Islet precursor cell (in vitro differentiated cells): ENCODE data around the gene GYPE.
"Not testable (repeated sequence)": the region's sequence is repeated elsewhere in the genome, so short reads cannot be mapped to it uniquely, and the experiment has no call there.

Experiments used
- DNase-seq: peaks from one replicate; pipeline ENCODE4 v3.0.0-alpha.2; 2018

Gene GYPE

DNA sequence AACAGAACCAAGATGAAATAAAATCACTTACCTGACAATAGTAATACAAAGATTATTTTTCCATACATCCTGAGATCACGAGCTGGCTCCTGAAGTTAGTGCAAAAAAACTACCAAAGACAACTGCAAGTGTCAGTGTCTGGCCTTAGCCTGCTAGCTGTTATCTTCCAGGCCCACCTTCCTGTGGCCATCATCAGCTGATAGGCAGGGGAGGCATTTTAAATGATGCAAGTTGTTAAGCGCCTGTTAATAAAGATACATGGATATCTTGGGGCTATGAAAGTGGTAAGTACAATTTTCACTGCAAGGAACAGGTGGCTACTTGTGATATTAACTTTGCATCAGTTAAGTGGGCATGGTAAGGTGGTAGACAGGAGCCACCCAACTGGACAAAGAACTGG is at the start of gene GYPE:
Gene GYPE, minus strand, starts transcription at position 120 of the 400 bp plus-strand sequence. Its CDS starts 52 bp downstream, at position 68.
- DNase-seq: not testable (repeated sequence)

DNA sequence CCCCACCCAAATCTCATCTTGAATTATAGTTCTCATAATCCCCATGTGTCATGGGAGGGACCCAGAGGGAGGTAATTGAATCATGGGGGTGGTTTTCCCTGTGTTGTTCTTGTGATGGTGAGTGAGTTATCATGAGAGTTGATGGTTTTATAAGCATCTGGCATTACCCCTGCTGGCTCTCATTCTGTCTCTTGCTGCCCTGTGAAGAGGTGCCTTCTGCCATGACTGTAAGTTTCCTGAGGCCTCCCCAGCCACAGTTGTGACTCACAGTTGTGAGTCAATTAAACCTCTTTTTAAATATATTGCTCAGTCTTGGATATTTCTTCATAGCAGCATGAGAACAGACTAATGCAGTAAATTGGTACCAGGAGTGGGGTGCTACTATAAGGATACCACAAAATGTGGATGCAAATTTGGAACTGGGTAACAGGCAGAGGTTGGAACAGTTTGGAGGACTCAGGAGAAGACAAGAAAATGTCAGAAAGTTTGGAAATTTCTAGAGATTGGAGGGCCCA is 46.2 kb upstream of the GYPE start:
- DNase-seq: not testable (repeated sequence)

DNA sequence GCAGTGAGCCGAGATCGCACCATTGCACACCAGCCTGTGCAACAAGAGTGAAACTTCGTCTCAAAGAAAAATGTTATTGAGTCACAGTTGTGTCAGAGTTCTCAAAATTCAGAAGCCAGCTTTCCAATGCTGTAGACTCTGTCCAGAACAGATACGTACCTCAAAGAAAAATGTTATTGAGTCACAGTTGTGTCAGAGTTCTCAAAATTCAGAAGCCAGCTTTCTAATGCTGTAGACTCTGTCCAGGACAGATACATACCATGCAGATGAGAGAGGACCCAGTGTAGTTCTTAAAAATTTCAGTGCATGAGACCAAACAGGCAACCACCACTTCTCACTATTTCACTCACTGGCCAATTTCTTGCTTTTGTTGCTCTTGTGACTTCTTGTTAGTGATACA is 45.6 kb upstream of the GYPE start:
- not testable (repeated sequence) for DNase-seq

DNA sequence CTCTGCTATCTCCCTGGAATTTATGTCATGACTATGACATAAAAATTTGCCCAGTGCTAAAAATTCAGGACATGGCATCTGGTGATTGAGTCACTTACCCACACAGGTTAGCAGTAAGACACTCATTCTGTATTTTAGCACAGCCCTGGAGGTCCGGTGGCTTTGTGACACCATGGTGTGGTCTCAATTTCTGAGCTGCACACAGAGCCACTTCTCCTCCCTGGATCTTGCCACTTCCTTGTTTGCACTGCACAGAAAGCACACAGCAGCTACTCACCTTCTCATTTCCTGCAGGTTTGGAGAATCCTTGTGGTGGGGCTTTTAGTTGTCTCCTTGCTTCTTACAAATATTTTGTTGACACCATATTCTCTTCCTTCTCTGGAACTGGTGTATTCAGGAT is 44.8 kb upstream of the GYPE start:
- not testable (repeated sequence) for DNase-seq

DNA sequence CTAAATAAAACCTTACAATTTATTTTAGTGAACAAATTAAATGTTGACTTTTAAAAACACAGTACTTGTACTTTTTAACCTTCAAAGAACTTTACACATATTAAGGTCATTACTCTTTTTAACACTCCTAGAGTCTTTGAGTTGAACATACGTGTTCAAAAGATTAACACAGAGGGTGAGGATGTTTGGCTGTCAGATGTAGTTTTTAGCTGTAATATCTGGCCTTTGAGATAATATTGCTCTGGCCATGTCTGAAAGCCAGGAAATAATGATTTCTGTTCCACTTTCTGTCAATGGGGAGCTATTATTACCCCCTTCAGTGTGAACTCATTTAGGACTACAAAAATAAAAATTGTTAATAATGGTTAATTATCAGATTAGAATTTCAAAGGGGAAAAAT is 42.1 kb upstream of the GYPE start:
- not testable (repeated sequence) for DNase-seq

DNA sequence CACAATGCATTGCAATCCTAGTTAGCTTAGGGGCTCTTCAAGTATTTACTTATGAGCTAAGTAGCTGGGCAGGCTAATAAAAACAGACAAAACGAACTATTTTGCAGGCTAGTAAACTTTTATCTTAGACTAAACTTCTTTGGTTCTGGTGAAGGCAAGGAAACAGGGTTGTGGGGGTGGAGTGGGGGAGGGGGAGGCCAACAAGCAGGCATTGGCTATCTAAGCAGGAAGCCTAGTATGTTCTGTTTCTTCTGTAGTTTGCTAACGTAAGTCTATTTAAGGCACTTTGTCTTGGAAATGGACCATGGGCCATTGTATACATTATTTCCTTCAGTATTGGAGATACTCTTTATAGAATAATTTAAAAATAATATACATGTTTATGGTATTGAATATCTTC is 35.3 kb upstream of the GYPE start:
- not testable (repeated sequence) for DNase-seq

DNA sequence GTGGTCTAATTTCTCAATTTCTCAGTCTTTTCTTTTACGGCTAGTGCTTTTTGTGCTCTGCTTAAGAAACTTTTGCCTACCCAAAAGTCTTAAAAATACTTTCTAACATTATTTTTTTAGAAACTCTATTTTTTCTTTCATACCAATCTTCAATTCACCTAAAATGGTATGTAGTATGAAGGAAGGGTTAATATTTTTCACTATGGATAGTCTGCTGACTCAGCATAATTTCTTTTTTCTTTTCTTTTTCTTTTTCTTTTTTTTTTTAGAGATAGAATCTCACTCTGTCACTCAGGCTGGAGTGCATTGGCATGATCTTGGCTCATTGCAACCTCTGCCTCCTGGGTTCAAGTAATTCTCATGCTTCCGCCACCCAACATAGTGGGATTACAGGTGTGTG is 34.2 kb upstream of the GYPE start:
- no peak for DNase-seq

DNA sequence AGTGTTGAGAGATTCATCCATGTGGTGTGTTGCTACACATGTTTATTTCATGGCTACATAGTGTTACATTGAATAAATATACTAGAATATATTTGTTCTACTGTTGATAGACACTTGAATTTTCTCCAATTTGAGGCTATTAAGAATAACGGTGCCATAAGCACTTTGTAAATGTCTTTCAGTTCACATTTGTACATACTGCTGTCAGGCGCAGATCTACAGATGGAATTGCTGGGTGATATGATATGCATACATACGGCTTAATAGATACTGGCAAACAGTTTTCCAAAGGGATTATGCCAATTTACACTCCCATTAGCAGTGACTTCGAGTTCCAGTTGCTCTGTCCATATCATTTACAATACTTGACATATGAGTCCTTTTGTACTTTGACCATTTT is 33.5 kb upstream of the GYPE start:
- DNase-seq: not testable (repeated sequence)

DNA sequence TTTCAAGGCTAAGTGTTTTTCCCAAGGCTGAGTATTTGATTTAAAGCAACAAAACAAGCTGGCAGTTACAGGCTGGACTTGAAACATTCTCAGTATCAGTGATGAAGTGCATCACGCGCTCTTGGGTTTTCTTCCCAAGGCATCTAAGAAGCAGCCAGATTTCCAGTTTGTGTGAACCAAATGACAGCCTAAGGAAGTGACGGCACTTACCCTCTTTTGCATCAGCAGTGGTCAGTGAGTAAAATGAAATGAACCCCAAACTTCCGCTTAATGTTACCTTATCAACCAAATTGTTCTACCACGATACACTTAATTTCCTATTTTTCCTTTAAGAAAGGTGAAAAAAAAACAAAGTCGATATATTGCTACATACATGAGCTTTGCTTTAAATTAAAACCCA is 15.8 kb upstream of the GYPE start:
- DNase-seq: no peak

DNA sequence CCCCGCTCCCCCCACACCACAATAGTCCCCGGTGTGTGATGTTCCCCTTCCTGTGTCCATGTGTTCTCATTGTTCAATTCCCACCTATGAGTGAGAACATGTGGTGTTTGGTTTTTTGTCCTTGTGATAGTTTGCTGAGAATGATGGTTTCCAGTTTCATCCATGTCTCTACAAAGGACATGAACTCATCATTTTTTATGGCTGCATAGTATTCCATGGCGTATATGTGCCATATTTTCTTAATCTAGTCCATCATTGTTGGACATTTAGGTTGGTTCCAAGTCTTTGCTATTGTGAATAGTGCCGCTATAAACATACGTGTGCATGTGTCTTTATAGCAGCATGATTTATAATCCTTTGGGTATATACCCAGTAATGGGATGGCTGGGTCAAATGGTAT is 11.1 kb upstream of the GYPE start:
- DNase-seq: not testable (repeated sequence)

DNA sequence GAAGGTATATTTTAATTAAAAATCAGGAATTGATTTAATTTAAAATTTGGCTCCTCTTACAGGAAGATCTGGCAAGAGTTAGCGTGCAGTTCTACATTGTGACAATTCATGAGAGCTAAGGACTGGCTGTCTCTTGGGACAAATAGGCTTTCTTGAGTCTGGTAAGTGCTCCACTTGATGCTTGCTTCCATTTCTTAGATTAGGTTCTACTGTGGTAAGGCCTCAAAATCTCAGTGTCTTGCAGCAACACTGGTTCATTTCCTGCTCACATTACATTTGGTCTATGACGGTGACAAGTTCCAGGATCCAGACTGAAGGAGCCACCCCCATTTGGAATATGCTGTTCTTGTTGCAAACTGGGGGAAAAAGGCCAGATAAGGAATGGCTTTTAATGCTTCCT is 7.1 kb upstream of the GYPE start:
- not testable (repeated sequence) for DNase-seq

DNA sequence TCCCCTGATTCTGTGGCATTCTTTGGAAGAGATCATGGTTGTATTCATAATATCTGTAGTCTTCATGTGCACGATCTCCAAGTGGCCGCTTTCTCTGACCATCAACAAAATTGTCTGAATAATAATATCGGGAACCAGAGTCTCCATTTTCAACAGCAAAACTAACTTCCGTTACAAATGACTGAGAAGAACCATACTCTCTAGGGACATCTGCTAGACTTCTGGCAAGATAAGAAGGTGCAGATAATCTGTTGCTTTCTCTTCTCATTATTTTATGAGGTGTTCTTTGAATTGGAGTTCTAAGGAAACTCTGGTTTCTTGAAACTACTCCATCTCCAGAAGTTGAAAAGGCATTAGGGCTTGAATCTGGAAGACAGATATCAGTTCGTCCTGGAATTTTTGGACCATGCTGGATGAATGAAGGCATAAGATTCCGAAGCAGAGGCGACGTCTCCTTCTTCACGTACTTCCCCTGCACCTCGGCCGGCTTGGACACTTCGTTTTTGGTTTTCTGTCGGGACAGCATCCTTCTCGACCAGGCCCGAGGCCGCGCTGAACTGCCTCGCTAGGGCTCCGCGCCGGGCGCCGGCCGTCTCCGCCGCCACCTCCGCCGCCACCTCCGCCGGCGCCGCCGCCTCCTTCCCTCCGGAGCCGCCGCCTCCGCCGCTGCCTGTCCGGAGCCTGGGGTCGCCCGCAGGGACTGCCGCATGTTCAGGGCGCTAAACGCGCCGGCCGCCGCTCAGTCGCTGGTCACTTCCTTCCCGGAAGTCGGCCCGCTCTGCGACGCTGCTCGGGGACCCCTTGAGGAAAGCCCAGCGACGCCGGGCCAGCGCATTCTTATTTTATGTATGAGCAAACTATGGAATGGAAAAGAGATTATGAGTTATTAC is 6.4 kb upstream of the GYPE start:
- DNase-seq: not testable (repeated sequence)

DNA sequence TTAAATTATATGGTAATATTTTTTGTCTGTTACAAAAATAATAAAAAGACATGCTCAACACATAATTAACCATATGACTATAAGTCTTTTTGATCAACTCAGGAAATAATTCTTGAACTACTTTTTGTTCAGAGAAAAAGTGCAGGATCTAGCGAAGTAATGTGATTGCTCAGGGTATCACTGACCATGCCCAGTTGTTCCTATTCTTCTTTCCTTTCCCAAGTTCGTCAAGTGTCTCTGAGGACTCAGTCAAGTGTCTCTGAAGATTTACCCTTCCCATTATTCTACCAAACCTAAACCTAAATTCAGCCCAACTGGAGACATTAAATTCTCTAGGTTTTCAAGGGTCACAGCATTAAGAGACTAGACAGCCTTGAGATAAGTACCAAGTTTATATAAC is 5.5 kb upstream of the GYPE start:
- not testable (repeated sequence) for DNase-seq

DNA sequence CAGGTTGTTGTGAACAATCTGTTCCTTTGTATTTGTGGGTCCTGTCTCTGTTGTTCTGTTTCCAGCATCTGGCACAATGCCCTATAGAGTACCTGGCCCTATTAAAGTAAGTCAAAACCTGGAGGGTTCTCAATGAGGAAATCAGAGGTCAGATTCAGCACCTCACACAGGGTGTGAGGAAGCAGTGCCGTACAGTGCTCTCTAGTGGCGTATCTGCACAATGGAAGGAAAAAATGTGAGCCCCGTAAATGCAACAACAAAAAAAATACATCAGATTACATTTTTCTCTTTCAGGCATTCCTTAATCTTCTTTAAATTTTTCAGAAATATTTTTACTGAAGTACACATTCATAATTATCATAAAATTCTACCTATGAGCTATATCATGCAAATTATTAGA is 2.5 kb upstream of the GYPE start:
- not testable (repeated sequence) for DNase-seq

DNA sequence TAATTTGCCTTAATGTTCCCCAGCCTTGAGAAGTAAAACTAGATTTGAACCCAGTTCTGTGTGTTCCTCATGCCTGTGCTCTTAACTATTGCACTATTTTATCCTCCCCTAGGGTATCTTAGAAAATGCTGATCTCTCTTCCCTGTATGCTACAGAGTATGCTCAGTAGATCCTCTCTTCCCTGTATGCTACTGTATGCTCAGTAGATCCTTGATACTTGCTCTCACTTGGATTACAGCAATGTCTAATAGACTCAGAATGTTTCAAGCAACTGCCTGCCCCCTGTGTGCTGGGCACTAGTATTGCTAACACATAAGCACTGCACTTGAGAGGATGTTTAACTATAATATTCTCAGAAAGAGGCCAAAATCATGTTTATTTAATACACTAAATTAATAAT is 928 bp downstream of the GYPE start:
- not testable (repeated sequence) for DNase-seq

DNA sequence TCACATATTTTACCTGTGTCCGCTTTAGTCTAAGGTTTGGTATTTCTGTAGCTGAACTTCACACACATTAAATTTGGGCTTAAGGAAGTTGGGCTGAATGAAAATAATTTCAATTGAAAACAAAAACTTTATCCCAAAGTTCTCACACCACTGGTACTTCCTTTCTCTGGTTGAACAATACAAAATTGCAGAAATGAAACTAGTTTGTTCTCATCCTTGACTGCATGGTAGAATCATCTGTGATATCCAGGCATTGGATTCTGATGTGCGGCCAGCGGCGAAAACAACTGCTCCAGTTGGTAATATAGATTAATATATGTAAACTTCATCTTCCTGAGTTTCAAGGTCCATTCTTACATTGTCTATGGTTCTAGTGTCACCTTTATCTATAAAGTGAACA is 15.0 kb downstream of the GYPE start:
- DNase-seq: not testable (repeated sequence)

DNA sequence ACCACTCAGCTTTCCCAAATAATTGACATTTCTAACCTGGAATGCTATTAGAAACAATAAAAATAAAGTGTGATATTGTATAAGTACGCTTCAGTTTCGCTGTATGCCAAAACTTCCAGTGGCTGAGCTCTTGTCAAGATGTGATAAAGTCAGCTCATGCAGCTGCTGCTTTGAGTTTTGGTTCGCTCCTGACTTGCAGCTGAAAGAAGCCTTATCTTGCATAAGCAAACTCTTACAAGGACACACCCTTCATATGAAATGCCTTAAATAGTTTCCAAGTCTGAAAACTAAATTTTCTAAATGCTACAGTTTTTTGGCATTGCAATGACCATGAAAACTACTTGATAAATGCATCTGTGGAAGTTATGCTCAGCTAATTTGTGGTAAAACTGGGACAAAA is 17.2 kb downstream of the GYPE start:
- not testable (repeated sequence) for DNase-seq

DNA sequence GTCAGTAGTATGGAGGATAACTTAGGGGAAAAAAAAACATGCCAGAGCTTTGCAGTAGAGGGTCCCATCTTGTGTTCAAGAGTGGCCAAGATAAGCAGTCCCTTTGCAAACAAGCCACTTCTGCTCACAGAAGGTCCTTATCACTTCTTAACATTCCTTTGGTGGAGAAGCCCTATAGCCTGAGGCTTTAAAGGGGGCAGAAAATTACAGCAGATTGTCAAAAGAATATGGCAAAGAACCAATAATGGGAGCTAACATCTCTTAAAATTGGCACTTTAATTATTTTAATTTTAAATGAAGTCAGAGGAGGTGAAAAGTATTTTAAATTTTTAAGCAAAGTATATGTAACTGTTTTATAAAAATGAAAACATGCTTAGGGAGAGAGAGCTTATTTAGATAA is 20.4 kb downstream of the GYPE start:
- DNase-seq: not testable (repeated sequence)

DNA sequence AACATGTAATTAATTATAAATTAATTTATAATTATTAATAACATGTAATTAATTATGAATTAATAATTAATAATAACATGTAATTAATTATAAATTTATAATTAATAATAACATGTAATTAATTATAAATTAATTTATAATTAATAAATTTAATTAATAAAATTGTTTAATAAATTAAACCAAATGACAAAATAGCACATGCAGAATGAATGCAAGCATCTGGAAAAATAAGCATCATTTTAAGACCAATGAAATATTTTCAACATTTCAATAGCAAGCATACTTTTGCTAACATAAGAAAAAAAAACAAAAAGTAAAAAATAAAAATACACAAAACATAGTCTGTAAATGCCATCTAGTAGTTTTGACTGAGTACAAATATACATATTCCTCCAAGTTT is 21.8 kb downstream of the GYPE start:
- no peak for DNase-seq

DNA sequence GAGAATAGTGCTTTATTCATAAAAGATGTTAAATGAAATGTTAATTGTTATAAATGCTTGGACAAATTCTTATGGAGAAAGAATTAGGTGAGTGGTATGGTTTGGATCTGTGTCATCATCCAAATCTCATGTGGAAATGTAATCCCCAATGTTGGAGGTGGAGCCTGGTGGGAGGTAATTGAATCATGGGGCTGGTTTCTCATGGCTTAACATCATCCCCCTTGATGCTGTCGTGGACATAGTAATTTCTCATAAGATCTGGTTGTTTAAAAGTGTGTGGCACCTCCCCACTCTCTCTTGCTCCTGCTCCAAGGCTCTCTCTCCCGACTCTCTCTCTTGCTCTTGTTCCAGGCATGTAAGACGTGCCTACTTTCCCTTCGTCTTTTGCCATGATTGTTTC is 22.5 kb downstream of the GYPE start:
- no peak for DNase-seq

DNA sequence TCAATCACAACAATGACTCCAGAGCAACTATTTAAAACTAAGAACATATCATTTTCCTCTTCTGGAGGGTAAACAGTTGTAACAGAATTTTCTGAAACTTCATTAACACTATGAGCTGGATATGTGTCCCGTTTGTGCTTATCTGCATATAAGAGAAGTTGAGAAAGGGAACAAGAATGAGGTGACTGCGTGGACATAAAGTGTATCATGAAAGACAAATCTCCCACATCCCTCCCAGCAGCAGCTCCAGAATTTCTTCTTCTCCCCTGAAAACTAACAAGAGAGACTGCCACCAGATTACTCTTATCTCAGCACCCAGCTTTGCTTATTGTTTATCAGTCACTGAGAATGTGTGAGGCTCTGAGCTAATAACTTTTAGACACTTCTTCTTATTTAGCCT is 25.8 kb downstream of the GYPE start:
- DNase-seq: not testable (repeated sequence)

DNA sequence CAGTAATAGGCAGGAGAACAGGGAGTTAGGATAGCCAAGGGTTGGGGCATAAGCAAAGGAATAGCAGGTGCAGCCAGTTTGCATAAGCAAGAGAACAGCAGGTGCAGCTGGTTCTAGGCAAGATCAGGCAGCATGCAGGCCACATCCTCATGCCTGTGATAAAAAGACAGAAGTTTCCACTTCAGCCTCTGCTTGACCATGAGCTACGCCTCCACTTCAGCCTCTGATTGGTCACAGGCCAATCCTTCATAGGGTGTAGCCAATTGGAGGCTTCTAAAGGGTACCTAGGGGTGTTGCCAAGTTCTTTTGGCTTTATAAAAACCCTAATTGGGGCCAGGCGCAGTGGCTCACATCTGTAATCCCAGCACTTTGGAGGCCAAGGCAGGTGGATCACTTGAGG is 30.0 kb downstream of the GYPE start:
- DNase-seq: not testable (repeated sequence)

DNA sequence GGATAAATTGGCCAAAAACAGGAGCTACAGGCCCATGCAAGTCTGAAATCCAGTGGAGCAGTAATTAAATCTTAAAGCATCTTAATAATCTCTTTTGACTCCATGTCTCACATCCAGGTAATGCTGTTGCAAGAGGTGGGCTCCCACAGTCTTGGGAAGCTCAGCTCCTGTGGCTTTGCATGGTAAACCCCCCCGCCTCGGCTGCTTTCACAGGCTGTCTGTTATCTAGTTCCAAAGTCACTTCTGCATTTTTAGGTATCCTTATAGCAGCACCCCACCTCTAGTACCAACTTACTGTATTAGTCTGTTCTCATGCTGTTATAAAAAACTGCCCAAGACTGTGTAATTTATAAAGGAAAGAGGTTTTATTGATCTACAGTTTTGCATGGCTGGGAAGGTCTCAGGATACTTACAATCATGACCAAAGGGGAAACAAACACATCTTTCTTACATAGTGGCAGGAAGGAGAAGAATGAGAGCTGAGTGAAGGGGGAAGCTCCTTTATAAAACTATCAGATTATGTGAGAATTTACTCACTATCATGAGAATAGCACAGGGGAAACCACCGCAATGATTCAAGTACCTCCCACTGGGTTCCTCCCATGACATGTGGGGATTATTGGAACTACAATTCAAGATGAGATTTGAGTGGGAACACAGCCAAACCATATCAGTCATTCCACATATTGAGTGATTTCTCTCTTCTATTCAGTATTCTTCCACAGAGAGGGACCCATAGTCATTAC is 34.7 kb downstream of the GYPE start:
- not testable (repeated sequence) for DNase-seq

DNA sequence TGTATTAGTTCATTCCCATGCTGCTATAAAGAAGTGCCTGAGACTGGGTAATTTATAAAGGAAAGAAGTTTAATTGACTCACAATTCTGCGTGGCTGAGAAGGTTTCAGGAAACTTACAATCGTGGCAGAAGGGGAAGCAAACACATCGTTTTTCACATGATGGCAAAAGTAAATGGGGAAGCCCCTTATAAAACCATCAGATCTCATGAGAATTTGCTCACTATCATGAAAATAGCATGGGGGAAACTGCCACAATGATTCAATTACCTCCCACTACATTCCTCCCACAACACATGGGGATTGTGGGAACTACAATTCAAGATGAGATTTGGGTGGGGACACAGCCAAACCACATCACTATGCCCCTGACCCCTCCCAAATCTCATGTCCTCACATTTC is 35.4 kb downstream of the GYPE start:
- not testable (repeated sequence) for DNase-seq
